Activated naive CD8-positive, alpha-beta T cell (primary cell): ENCODE data around the gene DSCAML1.

ENCODE experiments used
- H3K27ac Mint-ChIP-seq: one replicate; pipeline ENCODE4 v1.8.0; 2021; ENCODE audit warnings: mixed read lengths
- H3K27me3 Mint-ChIP-seq: one replicate; pipeline ENCODE4 v1.8.0; 2021; ENCODE audit warnings: mixed read lengths
- H3K36me3 Mint-ChIP-seq: one replicate; pipeline ENCODE4 v1.8.0; 2021; ENCODE audit warnings: mixed read lengths
- H3K4me1 Mint-ChIP-seq: one replicate; pipeline ENCODE4 v1.8.0; 2021; ENCODE audit warnings: low read depth, mixed read lengths
- H3K4me3 Mint-ChIP-seq: one replicate; pipeline ENCODE4 v1.8.0; 2021; ENCODE audit warnings: mild to moderate bottlenecking, mixed read lengths
- H3K9me3 Mint-ChIP-seq: one replicate; pipeline ENCODE4 v1.8.0; 2021; ENCODE audit warnings: low read depth, mixed read lengths

Gene DSCAML1

DNA sequence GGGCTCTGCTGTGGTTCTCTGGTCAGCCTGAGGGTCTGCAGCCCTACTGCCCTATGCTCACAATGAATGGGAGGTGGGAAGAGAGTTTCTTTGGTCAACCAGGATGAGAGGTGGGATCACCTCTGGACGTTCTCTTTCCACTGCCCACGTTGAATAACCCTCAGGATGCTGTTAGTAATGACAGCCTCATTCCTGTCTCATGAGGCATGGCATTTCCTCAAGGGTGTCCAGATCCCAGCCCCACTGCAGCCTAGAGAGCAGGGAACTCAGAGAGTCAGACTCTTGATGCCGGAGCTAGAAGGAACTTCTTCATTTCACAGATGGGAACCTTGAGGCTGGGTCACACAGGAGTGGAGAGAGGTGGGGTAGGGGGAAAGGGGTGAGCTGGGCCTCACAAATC lies 273.3 kb downstream of the DSCAML1 start:
- H3K4me3 Mint-ChIP-seq = no peak overlapping the region
- no peaks in the 10 kb centered on the region for H3K4me1 Mint-ChIP-seq
- H3K27ac Mint-ChIP-seq = no peak overlapping the region
- no peaks in the 10 kb centered on the region for H3K9me3 Mint-ChIP-seq
- H3K27me3 Mint-ChIP-seq = no peaks in the 10 kb centered on the region
- H3K36me3 Mint-ChIP-seq = no peaks in the 10 kb centered on the region

DNA sequence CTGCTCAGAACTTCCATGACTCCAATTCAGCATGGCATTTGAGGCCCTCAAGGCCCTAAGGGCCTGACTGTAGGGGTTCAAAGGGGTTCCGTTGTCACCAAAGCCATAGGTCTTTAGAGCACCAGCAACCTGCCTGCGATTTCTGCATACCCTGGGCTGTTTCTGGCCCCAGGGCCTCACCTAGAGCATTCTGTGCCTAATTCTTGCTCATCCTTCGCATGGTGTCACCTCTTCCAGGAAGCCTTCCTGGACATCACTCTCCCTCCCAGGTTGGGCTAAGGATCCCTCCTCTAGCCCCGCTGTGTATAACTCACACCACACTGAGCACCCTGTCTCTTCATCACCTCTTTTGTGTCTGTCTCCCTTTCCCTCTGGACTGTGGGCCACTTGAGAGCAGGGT lies 275.0 kb downstream of the DSCAML1 start:
- H3K4me1 Mint-ChIP-seq = no peaks in the 10 kb centered on the region
- no peaks in the 10 kb centered on the region for H3K9me3 Mint-ChIP-seq
- H3K27me3 Mint-ChIP-seq = no peaks in the 10 kb centered on the region
- no peaks in the 10 kb centered on the region for H3K36me3 Mint-ChIP-seq
- no peak overlapping the region for H3K4me3 Mint-ChIP-seq
- no peak overlapping the region for H3K27ac Mint-ChIP-seq

- Mint-ChIP-seq H3K27ac (no peak overlapping the region), H3K4me1 (no peaks in the 10 kb centered on the region), H3K4me3 (no peak overlapping the region), H3K9me3 (no peaks in the 10 kb centered on the region), H3K27me3 (no peaks in the 10 kb centered on the region), H3K36me3 (no peaks in the 10 kb centered on the region)
These were observed 276.1 kb downstream of the DSCAML1 start for GRCh38 chr11:117520966-117521365.

GRCh38 chr11:117520201-117520600 lies 276.8 kb downstream of the DSCAML1 start:
- H3K4me3 Mint-ChIP-seq = no peak overlapping the region
- H3K9me3 Mint-ChIP-seq = no peaks in the 10 kb centered on the region
- no peaks in the 10 kb centered on the region for H3K36me3 Mint-ChIP-seq
- no peaks in the 10 kb centered on the region for H3K27me3 Mint-ChIP-seq
- H3K27ac Mint-ChIP-seq = no peak overlapping the region
- H3K4me1 Mint-ChIP-seq = no peaks in the 10 kb centered on the region

DNA sequence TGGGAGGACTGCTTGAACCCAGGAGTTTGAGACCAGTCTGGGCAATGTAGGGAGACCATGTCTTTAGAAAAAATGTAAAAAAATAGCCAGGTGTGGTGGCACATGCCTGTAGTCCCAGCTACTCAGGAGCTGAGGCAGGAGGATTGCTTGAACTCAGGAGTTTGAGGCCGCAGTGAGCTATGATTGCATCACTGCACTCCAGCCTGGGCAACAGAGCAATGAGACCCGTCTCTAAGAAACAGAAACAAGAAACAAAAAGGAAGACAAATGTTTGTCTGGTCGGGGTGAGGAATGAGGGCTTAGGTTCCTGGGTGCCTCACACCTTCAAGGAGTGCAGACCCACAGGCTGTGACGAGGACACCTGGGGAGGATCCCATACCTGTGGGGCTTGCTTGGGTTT lies 277.4 kb downstream of the DSCAML1 start:
- no peaks in the 10 kb centered on the region for H3K4me1 Mint-ChIP-seq
- no peak overlapping the region for H3K27ac Mint-ChIP-seq
- no peaks in the 10 kb centered on the region for H3K36me3 Mint-ChIP-seq

DNA sequence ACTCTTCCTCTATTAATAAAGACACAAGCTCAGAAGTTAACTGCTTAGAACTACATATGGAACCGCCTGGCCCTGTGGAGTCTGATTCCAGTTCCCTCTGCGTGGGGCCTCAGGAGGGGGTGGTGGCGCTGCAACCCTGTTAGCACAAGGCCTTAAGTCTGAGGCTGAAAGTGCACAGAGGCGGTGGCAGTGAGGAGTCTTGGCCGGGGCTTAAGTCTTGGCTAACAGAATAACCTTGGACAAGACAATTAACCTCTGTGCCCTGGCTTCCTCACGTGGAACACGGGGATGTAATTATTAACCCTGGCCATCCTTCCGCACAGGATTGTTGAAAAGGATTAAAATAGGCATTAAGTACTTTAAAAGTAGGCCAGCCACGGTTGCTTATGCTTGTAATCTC lies 277.8 kb downstream of the DSCAML1 start:
- H3K4me3 Mint-ChIP-seq = no peak overlapping the region
- no peaks in the 10 kb centered on the region for H3K9me3 Mint-ChIP-seq
- no peak overlapping the region for H3K27ac Mint-ChIP-seq
- no peaks in the 10 kb centered on the region for H3K27me3 Mint-ChIP-seq
- H3K36me3 Mint-ChIP-seq = no peaks in the 10 kb centered on the region
- H3K4me1 Mint-ChIP-seq = no peaks in the 10 kb centered on the region

More for the DNA sequence above, 277.4 kb downstream of the DSCAML1 start:
- Mint-ChIP-seq H3K9me3 (no peaks in the 10 kb centered on the region), H3K4me3 (no peak overlapping the region), H3K27me3 (no peaks in the 10 kb centered on the region)

- H3K4me1 Mint-ChIP-seq = no peaks in the 10 kb centered on the region
- H3K27ac Mint-ChIP-seq = no peak overlapping the region
- no peaks in the 10 kb centered on the region for H3K9me3 Mint-ChIP-seq
- H3K36me3 Mint-ChIP-seq = no peaks in the 10 kb centered on the region
- H3K4me3 Mint-ChIP-seq = no peak overlapping the region
- H3K27me3 Mint-ChIP-seq = no peaks in the 10 kb centered on the region
These were observed 278.6 kb downstream of the DSCAML1 start for GRCh38 chr11:117518455-117518854.

DNA sequence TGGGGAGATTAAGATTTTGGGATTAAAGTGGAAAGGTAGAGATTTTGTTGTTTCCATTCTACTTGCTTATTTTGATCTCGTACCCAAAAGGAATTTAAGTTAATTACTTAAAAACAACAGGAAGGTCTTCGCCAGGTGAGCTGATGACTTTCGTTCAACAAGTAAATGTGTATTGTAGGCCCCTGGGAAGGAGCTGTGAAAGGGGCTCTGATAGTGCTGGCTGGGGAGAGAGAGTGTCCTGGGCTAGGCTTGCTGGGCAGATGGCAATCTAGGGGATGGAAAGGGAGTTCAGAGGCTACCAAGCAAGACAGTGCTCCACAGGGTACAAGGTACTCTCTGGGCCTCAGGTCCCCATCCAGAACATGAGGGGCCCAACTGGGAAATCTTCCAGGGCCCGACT lies 279.9 kb downstream of the DSCAML1 start:
- Mint-ChIP-seq H3K4me3 (no peak overlapping the region), H3K4me1 (no peaks in the 10 kb centered on the region), H3K9me3 (no peaks in the 10 kb centered on the region), H3K27me3 (no peaks in the 10 kb centered on the region), H3K27ac (no peak overlapping the region), H3K36me3 (no peaks in the 10 kb centered on the region)

- Mint-ChIP-seq H3K27ac (no peak overlapping the region), H3K36me3 (no peaks in the 10 kb centered on the region), H3K27me3 (peaks cover 2% of the 10 kb centered on the region), H3K4me3 (no peak overlapping the region), H3K9me3 (no peaks in the 10 kb centered on the region), H3K4me1 (no peaks in the 10 kb centered on the region)
These were observed 280.9 kb downstream of the DSCAML1 start for GRCh38 chr11:117515892-117516787.

DNA sequence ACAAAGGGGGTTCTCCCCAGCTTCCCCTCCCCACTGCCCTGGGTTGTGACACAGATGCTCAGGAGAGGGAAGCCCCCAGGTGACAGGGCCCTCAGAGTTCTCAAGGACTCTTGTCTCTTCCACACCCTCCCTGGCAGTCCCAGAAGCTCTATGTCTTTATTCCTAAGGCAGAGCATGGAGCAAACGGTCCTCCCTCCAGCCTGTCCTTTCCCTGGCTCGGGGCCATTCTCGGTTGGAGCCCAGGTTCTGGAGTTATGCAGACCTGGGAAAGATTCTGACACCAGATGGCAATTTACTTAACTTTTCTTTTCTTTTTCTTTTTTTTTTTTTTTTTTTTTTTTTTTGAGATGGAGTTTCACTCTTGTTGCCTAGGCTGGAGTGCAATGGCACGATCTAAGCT lies 282.8 kb downstream of the DSCAML1 start:
- H3K27me3 Mint-ChIP-seq = peaks cover 2% of the 10 kb centered on the region
- H3K36me3 Mint-ChIP-seq = no peaks in the 10 kb centered on the region
- H3K4me1 Mint-ChIP-seq = no peaks in the 10 kb centered on the region
- no peak overlapping the region for H3K4me3 Mint-ChIP-seq
- H3K27ac Mint-ChIP-seq = no peak overlapping the region
- no peaks in the 10 kb centered on the region for H3K9me3 Mint-ChIP-seq

- Mint-ChIP-seq H3K27ac (no peak overlapping the region), H3K4me1 (no peaks in the 10 kb centered on the region), H3K9me3 (no peaks in the 10 kb centered on the region), H3K36me3 (no peaks in the 10 kb centered on the region), H3K27me3 (peaks cover 2% of the 10 kb centered on the region), H3K4me3 (no peak overlapping the region)
These were observed 283.4 kb downstream of the DSCAML1 start for GRCh38 chr11:117513666-117514065.

GRCh38 chr11:117511931-117512539 lies 285.0 kb downstream of the DSCAML1 start:
- Mint-ChIP-seq H3K4me3 (no peak overlapping the region), H3K9me3 (no peaks in the 10 kb centered on the region), H3K27ac (no peak overlapping the region), H3K36me3 (no peaks in the 10 kb centered on the region), H3K4me1 (no peaks in the 10 kb centered on the region), H3K27me3 (peaks cover 2% of the 10 kb centered on the region)

DNA sequence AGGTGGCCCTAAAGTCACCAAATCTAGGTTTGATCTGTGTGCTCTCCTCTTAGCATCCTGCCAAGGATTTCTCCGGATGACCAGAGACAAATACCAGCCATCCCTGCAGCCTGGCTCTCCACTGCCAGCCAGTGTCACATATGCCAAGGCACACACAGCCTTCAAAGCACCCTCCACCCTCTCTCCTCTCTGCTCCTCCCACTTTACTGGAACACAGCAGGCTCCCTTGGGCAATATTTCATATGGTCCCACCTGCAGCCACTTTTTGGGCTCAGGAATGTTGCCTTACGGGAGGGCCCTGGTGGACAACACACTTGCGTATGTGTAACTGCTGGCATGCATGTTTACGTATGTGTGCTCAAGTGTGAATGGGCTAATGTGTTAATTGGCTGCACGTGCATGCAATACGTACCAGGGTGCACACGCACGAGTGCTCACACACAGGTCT lies 285.5 kb downstream of the DSCAML1 start:
- H3K36me3 Mint-ChIP-seq = no peaks in the 10 kb centered on the region
- H3K27me3 Mint-ChIP-seq = peaks cover 2% of the 10 kb centered on the region
- H3K9me3 Mint-ChIP-seq = no peaks in the 10 kb centered on the region
- no peak overlapping the region for H3K27ac Mint-ChIP-seq
- no peak overlapping the region for H3K4me3 Mint-ChIP-seq
- no peaks in the 10 kb centered on the region for H3K4me1 Mint-ChIP-seq

DNA sequence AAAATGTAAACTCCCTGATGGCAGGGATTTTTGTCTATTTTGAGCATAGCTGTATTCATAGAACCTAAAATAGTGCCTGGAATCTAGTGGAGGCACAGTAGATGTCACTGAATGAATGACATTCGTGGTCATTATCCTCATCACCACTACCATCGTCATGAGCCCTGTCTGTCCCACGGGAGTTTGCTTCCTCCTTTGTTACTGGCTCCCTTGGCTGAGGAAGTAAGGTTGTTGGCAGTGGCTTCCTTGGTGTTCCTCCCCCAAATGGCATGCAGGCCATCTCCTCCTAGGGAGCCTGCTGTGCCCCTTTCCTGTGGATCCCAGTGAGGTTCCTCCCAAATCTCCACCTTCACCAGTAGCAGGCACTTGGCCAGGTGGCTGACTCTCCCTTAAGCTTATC lies 286.4 kb downstream of the DSCAML1 start:
- Mint-ChIP-seq H3K4me1 (no peaks in the 10 kb centered on the region), H3K27me3 (peaks cover 2% of the 10 kb centered on the region), H3K36me3 (no peaks in the 10 kb centered on the region), H3K27ac (no peak overlapping the region), H3K4me3 (no peak overlapping the region), H3K9me3 (no peaks in the 10 kb centered on the region)

DNA sequence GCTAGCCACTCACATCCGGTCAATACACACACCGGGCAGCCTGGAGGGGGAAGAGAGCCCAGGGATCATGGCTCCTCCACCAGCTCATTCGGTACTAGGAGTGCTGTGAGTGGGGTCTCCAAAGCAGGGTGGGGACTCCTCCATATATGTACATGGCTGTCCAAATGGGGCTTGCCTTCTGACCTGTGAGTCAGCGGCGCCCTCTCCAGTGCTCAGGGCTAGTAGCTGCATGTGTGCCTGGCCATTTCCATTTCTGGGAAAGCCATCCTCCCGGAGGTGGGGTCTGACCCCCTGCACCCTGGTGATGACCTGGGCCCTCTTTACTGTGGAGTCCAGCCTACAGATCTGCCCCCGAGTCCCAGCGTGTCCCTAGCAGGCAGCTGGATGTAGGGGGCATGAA lies 287.5 kb downstream of the DSCAML1 start:
- Mint-ChIP-seq H3K4me1 (no peaks in the 10 kb centered on the region), H3K27me3 (peaks cover 2% of the 10 kb centered on the region), H3K9me3 (no peaks in the 10 kb centered on the region), H3K4me3 (no peak overlapping the region), H3K27ac (no peak overlapping the region), H3K36me3 (no peaks in the 10 kb centered on the region)

GRCh38 chr11:117506971-117507370 lies 290.0 kb downstream of the DSCAML1 start:
- Mint-ChIP-seq H3K4me1 (no peaks in the 10 kb centered on the region), H3K9me3 (no peaks in the 10 kb centered on the region), H3K36me3 (no peaks in the 10 kb centered on the region), H3K27me3 (peaks cover 4% of the 10 kb centered on the region), H3K27ac (no peak overlapping the region), H3K4me3 (no peak overlapping the region)
